GM12892 (cell line): ENCODE data around the gene TAF6.

Experiments
- POLR2A ChIP-seq: IDR thresholded peaks from 2 replicates; pipeline ENCODE4 v1.6.1; 2011; ENCODE audit warnings: low read depth, low read length, control low read depth
- POLR2AphosphoS5 ChIP-seq: IDR thresholded peaks from 2 replicates; pipeline ENCODE4 v1.6.1; 2011; ENCODE audit warnings: low read depth, low read length, control low read depth
- TAF1 ChIP-seq: IDR thresholded peaks from 2 replicates; pipeline ENCODE4 v1.6.1; 2011; ENCODE audit warnings: low read depth, mild to moderate bottlenecking, control low read depth, low read length, borderline replicate concordance

DNA sequence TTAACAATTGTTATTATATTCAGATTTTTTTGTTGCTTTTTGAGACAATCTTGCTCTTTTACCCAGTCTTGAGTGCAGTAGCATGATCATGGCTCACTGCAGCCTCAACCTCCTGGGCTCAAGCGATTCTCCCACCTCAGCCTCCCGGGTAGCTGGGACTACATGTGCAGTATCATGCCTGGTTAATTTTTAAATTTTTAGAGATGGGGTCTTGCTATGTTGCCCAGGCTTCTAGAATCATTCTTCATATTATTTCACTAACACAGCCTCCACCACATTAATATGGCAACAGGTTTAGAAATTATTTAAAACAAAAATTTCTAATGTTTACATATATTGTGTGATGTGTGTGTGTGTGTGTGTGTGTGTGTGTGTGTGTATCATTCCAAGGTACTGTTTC is 28.1 kb upstream of the TAF6 start:
- TF ChIP-seq POLR2A (no peak), POLR2AphosphoS5 (no peak), TAF1 (no peak)
